Lower leg skin (tissue), 4 donors: Measurements from ENCODE around the gene NPPA. TPM values are rescaled to one million over a fixed set of nuclear protein-coding genes. Genes with fewer than 3 reads are reported as not detected.

Experiments used
- DNase-seq, 2 donors: peaks; one replicate each; pipeline ENCODE4 v3.0.0-alpha.2; 2019; ENCODE audit warnings: low spot score in 2 of 2
- H3K4me3 ChIP-seq: fragments of 200-600 bp; sonication (generic); 2 replicates; pipeline ENCODE4 v1.5.1; 2017; ENCODE audit warnings: mild to moderate bottlenecking, low read depth; ENCODE audit not compliant: poor library complexity, severe bottlenecking
- CTCF ChIP-seq, 3 donors: fragments of 450-650 bp; IDR thresholded peaks; one replicate each; pipeline ENCODE4 v1.5.1; 2016; ENCODE audit warnings: antibody characterized with exemption in 3 of 3, mild to moderate bottlenecking in 3 of 3, moderate library complexity in 2 of 3
- POLR2A ChIP-seq, 2 donors: fragments of 450-650 bp; IDR thresholded peaks; one replicate each; pipeline ENCODE4 v1.6.1; 2016 to 2017; ENCODE audit warnings: antibody characterized with exemption in 2 of 2, mild to moderate bottlenecking in 1 of 2, moderate library complexity in 1 of 2
- WGBS, 2 donors: methylation state at CpG; one replicate each; pipeline ENCODE4 v1.1.5; 2018; 5-methylcytosine and 5-hydroxymethylcytosine counted together
- intact Hi-C: fragments of 100-400 bp; cut with DNase I; formaldehyde crosslinking; loops from one replicate; pipeline ENCODE4 v1.15.0; 2023; ENCODE audit warnings: low total_unique reads
- total RNA-seq, 4 donors: library from RNA; depleted of rRNA; stranded (reverse); fragments of >200 nt; gene quantifications; one replicate each; pipeline ENCODE4 v1.1.0, GENCODE V29; 2016

NPPA gene
- total RNA-seq, 4 donors from 2014 or later = not detected

GRCh38 chr1:11797525-11798216 is 49.9 kb downstream of the NPPA start:
- H3K4me3 ChIP-seq = no peak overlapping the region
- no peak for TF ChIP-seq CTCF (IDR thresholded peaks at IDR 0.05)
- no peak for TF ChIP-seq POLR2A (IDR thresholded peaks at IDR 0.05)
- no peak for DNase-seq
- 71 to 87% methylated on average over 6 of the region's 6 CpGs for WGBS, 2 donors
- intact Hi-C loops = no loop called here

GRCh38 chr1:11796036-11796828 is 51.4 kb downstream of the NPPA start:
- WGBS, 2 donors = 81 to 90% methylated on average over 15 of the region's 15 CpGs
- intact Hi-C loops = no loop called here
- DNase-seq = no peak
- no peak overlapping the region for H3K4me3 ChIP-seq
- TF ChIP-seq POLR2A (IDR thresholded peaks at IDR 0.05) (no peak), CTCF (IDR thresholded peaks at IDR 0.05) (no peak)

Other genes with a start within 250 kb of the NPPA start
- gene FBXO2, start 193.4 kb downstream of the NPPA start, total RNA-seq = 10 to 100 TPM in 3 of 4 donors, 1 to 10 TPM in 1; 9.1 to 19.5 (median 14.9) TPM
- 10 to 100 TPM; 25.0 to 32.3 (median 27.0) TPM for gene FBXO44, start 192.9 kb downstream of the NPPA start, total RNA-seq
- 10 to 100 TPM; 14.1 to 18.8 (median 16.7) TPM for gene FBXO6, start 183.6 kb downstream of the NPPA start, total RNA-seq
- 10 to 100 TPM; 22.7 to 40.0 (median 32.5) TPM for gene MAD2L2, start 166.6 kb downstream of the NPPA start, total RNA-seq
- gene DRAXIN, start 156.1 kb downstream of the NPPA start, total RNA-seq = under 1 TPM in 3 of 4 donors, not detected in 1; 0.15 to 0.52 (median 0.36) TPM
- gene AGTRAP, start 111.6 kb downstream of the NPPA start, total RNA-seq = 10 to 100 TPM; 26.3 to 62.3 (median 40.2) TPM
- 1 to 10 TPM in 2 of 4 donors, not detected in 2; 1.6 to 2.8 TPM for gene C1orf167, start 85.6 kb downstream of the NPPA start, total RNA-seq
- 10 to 100 TPM; 25.9 to 41.8 (median 33.0) TPM for gene MTHFR, start 41.8 kb downstream of the NPPA start, total RNA-seq
- 10 to 100 TPM in 2 of 4 donors, 1 to 10 TPM in 2; 7.0 to 12.4 (median 10.9) TPM for gene CLCN6, start 41.6 kb downstream of the NPPA start, total RNA-seq
- gene NPPB, start 11.2 kb upstream of the NPPA start, total RNA-seq = not detected
- 100 to 1,000 TPM in 3 of 4 donors, 10 to 100 TPM in 1; 93.7 to 115 (median 103) TPM for gene KIAA2013, start 78.6 kb upstream of the NPPA start, total RNA-seq
- 10 to 100 TPM; 26.5 to 54.0 (median 41.3) TPM for gene PLOD1, start 86.9 kb upstream of the NPPA start, total RNA-seq
- gene MFN2, start 132.7 kb upstream of the NPPA start, total RNA-seq = 100 to 1,000 TPM; 104 to 125 (median 111) TPM
- 10 to 100 TPM; 27.3 to 33.2 (median 30.1) TPM for gene MIIP, start 171.7 kb upstream of the NPPA start, total RNA-seq
- gene TNFRSF8, start 215.5 kb upstream of the NPPA start, total RNA-seq = 1 to 10 TPM in 3 of 4 donors, under 1 TPM in 1; 0.72 to 4.1 (median 1.9) TPM